HG02759 (cell line): ENCODE results near the gene HPD.
"Not testable (repeated sequence)": the region's sequence is repeated elsewhere in the genome, so short reads cannot be mapped to it uniquely, and the experiment has no call there.

Source experiments
- ATAC-seq: cut with Tn5 transposase; IDR thresholded peaks from one replicate; pipeline ENCODE4 v1.9.1; 2021; ENCODE audit warnings: mild to moderate bottlenecking, moderate library complexity; ENCODE audit not compliant: unreplicated experiment

Gene HPD

GRCh38 chr12:121858662-121859572 is at the start of gene HPD:
Gene HPD, minus strand, starts transcription at chr12:121858859. Its CDS starts 36 bp downstream, at chr12:121858823.
- no peak for ATAC-seq

DNA sequence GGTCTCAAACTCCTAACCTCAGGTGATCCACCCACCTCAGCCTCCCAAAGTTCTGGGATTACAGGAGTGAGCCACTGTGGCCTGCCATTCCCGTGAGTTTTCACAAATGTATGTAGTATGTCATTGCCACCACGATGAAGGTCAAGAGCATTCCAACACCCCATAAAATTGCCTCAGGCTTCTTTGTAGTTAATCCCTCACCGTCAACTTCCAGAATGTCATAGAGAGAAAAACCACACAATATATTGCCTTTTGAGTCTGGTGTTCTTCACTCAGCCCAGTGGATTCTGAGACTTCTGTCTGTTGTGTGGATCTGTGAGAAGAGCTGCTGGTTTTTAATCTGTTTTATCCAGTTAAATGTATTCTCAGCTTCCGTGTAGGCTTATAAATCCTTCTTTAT is 47.1 kb upstream of the HPD start:
- ATAC-seq = no peak

DNA sequence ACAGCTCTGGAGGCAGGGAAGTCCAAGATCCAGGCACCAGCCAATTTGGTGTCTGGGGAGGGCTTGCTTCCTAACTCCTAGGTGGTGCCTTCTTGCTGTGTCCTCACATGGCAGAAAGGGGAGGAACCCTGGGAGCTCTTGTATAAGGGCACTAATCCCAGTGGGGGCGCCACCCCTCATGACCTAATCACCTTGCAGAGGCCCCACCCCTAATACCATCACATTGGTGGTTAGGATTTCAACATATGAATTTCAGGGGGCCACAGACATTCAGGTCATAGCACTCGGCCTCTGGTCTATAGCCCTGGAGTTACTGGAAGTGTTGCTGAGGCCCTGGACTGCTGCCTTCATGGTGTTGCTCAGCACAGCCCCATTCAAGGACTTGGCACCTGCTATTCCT is 44.5 kb upstream of the HPD start:
- no peak for ATAC-seq

- ATAC-seq = no peak
These were observed 40.9 kb upstream of the HPD start for GRCh38 chr12:121899590-121899989.

- ATAC-seq = no peak
These were observed 39.6 kb upstream of the HPD start for GRCh38 chr12:121898287-121898686.

GRCh38 chr12:121894633-121895032 is 36.0 kb upstream of the HPD start:
- ATAC-seq = no peak

- ATAC-seq = no peak
These were observed 35.4 kb upstream of the HPD start for GRCh38 chr12:121893961-121894460.

DNA sequence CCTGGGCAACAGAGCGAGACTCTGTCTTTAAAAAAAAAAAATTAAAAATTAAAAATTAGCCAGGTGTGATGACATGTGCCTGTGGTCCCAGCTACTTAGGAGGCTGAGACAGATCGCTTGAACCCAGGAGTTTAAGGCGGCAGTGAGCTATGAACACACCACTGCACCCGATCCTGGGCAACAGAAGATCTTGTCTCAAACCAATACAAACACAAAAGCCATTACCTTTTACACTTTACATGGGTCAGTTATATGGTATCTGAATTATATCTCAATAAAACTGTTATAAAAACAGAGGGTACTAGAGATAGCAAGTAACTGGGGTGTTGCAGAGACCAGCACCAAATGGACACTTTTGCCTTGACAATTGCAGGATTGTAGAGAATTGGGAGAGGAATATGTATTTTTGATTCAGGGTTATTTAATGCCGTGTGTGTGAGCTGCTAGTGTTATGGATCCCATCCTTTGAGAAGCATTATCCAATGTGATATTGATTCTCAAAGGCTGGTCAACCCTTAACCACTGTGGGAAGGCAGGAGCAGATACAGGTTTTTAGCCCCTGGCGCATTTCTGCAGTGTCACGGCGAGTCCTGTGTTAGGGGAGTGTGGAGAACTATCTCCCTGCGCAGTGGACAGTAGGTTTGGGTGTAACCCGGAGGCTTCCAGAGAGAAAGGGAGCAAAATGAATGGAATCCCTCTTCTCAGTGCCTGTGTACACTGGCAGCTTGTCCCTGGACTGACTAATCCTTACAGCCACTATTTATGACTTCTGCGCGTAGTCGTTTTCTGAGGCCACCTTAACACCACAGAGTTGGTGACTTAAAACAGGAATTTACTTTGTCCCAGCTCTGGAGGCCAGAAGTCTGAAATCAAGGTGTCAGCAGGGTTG is 34.3 kb upstream of the HPD start:
- no peak for ATAC-seq

GRCh38 chr12:121889661-121890060 is 31.0 kb upstream of the HPD start:
- ATAC-seq = not testable (repeated sequence)

GRCh38 chr12:121889274-121889624 is 30.6 kb upstream of the HPD start:
- no peak for ATAC-seq

DNA sequence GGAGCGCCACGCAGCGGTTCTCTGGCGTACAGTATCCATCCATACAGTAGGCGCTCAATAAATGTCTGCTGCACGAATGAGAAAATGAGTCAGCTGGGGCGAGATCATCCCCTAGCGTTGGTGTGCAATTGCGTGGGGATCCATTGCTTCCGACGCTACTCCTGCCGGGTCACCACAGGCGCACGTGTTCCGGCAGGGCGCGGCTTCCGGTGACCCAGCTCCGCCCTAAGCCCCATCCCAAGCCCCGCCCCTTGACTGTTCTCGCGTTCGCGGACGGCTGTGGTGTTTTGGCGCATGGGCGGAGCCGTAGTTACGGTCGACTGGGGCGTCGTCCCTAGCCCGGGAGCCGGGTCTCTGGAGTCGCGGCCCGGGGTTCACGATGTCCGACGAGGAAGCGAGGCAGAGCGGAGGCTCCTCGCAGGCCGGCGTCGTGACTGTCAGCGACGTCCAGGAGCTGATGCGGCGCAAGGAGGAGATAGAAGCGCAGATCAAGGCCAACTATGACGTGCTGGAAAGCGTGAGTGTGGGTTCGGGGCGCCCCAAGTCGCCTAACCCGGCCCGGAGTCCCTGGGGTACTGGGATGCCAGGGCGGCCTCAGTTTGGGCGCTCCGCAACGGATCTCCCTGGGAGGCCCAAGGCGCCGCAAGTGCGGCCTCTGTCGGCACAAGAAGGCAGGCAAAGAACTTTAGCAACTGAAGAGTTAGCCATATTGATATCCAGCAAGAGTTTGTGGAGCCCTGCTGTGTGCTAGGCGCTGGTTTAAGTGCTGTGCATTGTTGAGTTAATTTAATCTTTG is 30.0 kb upstream of the HPD start, which contains the start of gene PSMD9:
Gene PSMD9 (plus strand): TSS at position 313 of the 796 bp plus-strand sequence. CDS start 67 bp downstream, at position 380.
- peak; percentile 95 for ATAC-seq

GRCh38 chr12:121888083-121888477 is 29.4 kb upstream of the HPD start:
- ATAC-seq = no peak

DNA sequence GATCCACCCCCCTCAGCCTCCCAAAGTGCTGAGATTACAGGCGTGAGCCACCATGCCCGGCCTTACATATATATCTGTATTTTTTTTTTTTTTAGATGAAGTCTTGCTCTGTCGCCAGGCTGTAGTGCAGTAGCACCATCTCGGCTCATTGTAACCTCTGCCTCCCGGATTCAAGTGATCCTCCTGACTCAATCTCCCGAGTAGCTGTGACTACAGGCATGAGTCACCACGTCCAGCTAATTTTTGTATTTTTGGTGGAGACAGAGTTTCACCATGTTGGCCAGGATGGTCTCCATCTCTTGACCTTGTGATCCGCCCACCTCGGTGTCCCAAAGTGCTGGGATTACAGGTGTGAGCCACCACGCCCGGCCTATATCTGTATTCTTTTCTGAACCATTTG is 26.5 kb upstream of the HPD start:
- not testable (repeated sequence) for ATAC-seq

- ATAC-seq = no peak
These were observed 24.6 kb upstream of the HPD start for GRCh38 chr12:121883315-121883660.

- not testable (repeated sequence) for ATAC-seq
These were observed 17.4 kb upstream of the HPD start for GRCh38 chr12:121876080-121876447.

DNA sequence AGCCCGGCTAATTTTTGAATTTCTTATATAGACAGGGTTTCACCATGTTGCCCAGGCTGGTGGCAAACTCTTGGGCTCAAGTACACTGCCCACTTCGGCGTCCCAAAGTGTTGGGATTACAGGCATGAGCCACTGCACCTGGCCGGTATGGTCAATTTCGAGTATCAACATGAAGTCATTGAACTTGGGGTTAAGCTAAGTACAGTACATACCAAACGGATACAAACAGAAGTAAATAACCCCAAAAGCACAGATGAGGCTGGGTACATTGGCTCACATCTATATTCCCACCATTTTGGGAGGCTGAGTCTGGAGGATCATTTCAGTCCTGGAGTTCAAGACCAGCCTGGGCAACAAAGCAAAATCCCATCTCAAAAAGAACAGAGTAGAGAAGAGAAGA is 16.9 kb upstream of the HPD start:
- ATAC-seq = no peak

DNA sequence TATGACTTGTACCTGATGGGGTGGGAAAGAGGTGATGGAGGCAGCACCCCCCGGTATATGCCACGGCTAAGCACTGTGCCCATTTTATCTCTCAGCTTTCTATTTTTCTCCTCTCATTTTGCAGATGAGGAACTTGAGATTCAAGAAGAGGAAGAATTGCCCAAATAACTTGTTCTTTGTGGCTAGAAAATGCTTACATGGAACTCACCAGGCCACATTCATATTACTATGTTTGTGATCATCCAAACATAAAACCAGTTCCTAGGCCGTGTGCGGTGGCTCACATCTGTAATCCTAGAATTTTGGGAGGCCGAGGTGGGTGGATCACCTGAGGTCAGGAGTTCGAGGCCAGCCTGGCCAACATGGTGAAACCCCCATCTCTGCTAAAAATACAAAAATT is 15.4 kb upstream of the HPD start:
- no peak for ATAC-seq

- ATAC-seq = no peak
These were observed 14.5 kb upstream of the HPD start for GRCh38 chr12:121873216-121873569.

- ATAC-seq = no peak
These were observed 14.0 kb upstream of the HPD start for GRCh38 chr12:121872546-121873215.

DNA sequence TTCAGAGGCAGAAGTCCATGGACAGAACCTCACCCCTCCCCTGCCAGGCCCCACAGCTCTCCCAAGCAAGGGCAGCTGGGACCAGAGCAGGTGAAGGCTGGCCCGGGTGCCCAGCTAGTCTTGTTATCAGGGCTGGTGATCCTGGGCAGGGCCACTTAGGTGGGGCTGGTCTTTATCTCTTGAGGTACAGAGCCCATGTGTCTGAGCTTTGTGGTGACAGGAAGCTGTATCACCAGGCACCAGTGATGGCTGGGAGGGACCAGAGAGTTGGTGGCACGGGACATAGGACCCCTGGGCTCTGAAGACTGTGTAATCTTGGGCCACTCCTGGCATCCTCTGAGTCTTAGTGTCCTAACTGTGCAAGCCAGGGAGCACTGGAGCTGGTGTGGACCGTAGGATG is 12.8 kb upstream of the HPD start:
- no peak for ATAC-seq
